Measurements from ENCODE around the gene AP1S3. TPM values are rescaled to one million over a fixed set of nuclear protein-coding genes. Genes with fewer than 3 reads are reported as not detected.

The AP1S3 gene
- total and polyA plus RNA-seq, 2 of the 4 experiments (the other 2 are of a cell fraction), result 2.5 to 4.1 TPM

GRCh38 chr2:223782629-223783028, 54.8 kb downstream of the AP1S3 start:
- no peak overlapping the region for H3K4ac ChIP-seq (ENCODE audit: low read depth, low read length)
- no peak overlapping the region for H3K56ac ChIP-seq (ENCODE audit: extremely low read depth, insufficient read depth, low read length)
- no peaks in the 10 kb centered on the region for H3K4me1 ChIP-seq (ENCODE audit: control insufficient read depth, insufficient read depth, low read length)
- intact Hi-C loops (cut with micrococcal nuclease) (no loop called here), in situ Hi-C loops (cut with MboI; ENCODE audit: low sequenced_read_pairs) (loop anchor here (25.0 kb wide), 1 partner anchor 470 kb away; no protein-coding TSS in a partner anchor), dilution Hi-C loops (cut with HindIII; ENCODE audit: low sequenced_read_pairs, unreplicated experiment) (no loop called here)
- no peak overlapping the region for H3K27ac ChIP-seq (ENCODE audit: insufficient read depth, low read length)
- no peaks in the 10 kb centered on the region for H3K79me1 ChIP-seq (ENCODE audit: low read depth in 1 of 2, low read length in 2 of 2)
- no peak overlapping the region for H2AK9ac ChIP-seq (replicated peaks; ENCODE audit: low read depth, low read length, poor library complexity)
- DNase-seq (no peak), ATAC-seq (ENCODE audit: low read depth) (no peak)
- no CpG with 5 or more reads among the region's 3 CpGs for WGBS, 2 experiments (ENCODE audit: extremely low coverage in 2 of 2, insufficient read length in 1 of 2)
- H2AFZ ChIP-seq (replicated peaks; ENCODE audit: low read length, poor library complexity), result no peak overlapping the region
- H3K4me2 ChIP-seq (ENCODE audit: low read depth, low read length), result no peak overlapping the region
- H3K9ac ChIP-seq (ENCODE audit: low read depth, low read length), result no peak overlapping the region
- no peak overlapping the region for H2BK15ac ChIP-seq (ENCODE audit: low read depth, low read length)
- no peak overlapping the region for H3K18ac ChIP-seq (ENCODE audit: low read depth, low read length)
- no peak overlapping the region for H4K91ac ChIP-seq (ENCODE audit: insufficient read depth, low read depth, low read length)
- TF ChIP-seq NFE2L2 (IDR thresholded peaks at IDR 0.05; ENCODE audit: low read depth, low read length) (no peak), BHLHE40 (IDR thresholded peaks at IDR 0.05; ENCODE audit: low read depth, low read length) (no peak), CHD1 (IDR thresholded peaks at IDR 0.05; ENCODE audit: low read depth, low read length) (no peak), POLR2A (IDR thresholded peaks at IDR 0.05; ENCODE audit: low read depth, low read length) (no peak), RCOR1 (IDR thresholded peaks at IDR 0.05; ENCODE audit: insufficient replicate concordance, low read length) (no peak), CEBPB (IDR thresholded peaks at IDR 0.05; ENCODE audit: low read depth, low read length) (no peak), MAFK (IDR thresholded peaks at IDR 0.05; ENCODE audit: low read depth, low read length) (no peak), USF2 (IDR thresholded peaks at IDR 0.05; ENCODE audit: low read depth, low read length) (no peak), MAZ (IDR thresholded peaks at IDR 0.05; ENCODE audit: borderline replicate concordance, low read depth, low read length) (no peak), CTCF (conservative IDR thresholded peaks at IDR 0.05; ENCODE audit: low read depth, low read length) (no peak), MXI1 (IDR thresholded peaks at IDR 0.05; ENCODE audit: borderline replicate concordance, low read depth, low read length) (no peak), RAD21 (IDR thresholded peaks at IDR 0.05; ENCODE audit: low read length) (no peak), SMC3 (IDR thresholded peaks at IDR 0.05; ENCODE audit: low read depth, low read length) (no peak), RFX5 (IDR thresholded peaks at IDR 0.05; ENCODE audit: low read depth, low read length) (no peak), FOS (IDR thresholded peaks at IDR 0.05; ENCODE audit: low read depth, low read length) (no peak)
- TF ChIP-seq, protein P1, sequence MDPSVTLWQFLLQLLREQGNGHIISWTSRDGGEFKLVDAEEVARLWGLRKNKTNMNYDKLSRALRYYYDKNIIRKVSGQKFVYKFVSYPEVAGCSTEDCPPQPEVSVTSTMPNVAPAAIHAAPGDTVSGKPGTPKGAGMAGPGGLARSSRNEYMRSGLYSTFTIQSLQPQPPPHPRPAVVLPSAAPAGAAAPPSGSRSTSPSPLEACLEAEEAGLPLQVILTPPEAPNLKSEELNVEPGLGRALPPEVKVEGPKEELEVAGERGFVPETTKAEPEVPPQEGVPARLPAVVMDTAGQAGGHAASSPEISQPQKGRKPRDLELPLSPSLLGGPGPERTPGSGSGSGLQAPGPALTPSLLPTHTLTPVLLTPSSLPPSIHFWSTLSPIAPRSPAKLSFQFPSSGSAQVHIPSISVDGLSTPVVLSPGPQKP (IDR thresholded peaks at IDR 0.05; ENCODE audit: borderline replicate concordance, low read depth, low read length), result no peak
- no TSS peak for BruUV-seq (replicated peaks)
- ChIA-PET POLR2A (ENCODE audit: unreplicated experiment) (interaction anchor here (0.6 kb wide), 1 partner anchor 1121 kb away, joined by 15 read pairs; no protein-coding TSS in a partner anchor), CTCF (no interaction called here)
- no peaks in the 10 kb centered on the region for H4K20me1 ChIP-seq (ENCODE audit: insufficient read depth, low read length)
- no peak overlapping the region for H2AK5ac ChIP-seq (ENCODE audit: low read depth, low read length)
- no peak overlapping the region for H2BK5ac ChIP-seq (ENCODE audit: low read depth, low read length, poor library complexity, severe bottlenecking)
- no peak overlapping the region for H3K23ac ChIP-seq (ENCODE audit: low read depth, low read length)
- no peak overlapping the region for H2BK120ac ChIP-seq (ENCODE audit: low read depth, low read length)
- no peak overlapping the region for H4K5ac ChIP-seq (ENCODE audit: low read depth, low read length)
- H3K27me3 ChIP-seq (ENCODE audit: control insufficient read depth, insufficient read depth, low read length), result no peaks in the 10 kb centered on the region
- no peak overlapping the region for H3K4me3 ChIP-seq (ENCODE audit: insufficient read depth, low read depth, low read length)
- no peaks in the 10 kb centered on the region for H3K36me3 ChIP-seq (ENCODE audit: control insufficient read depth, insufficient read depth, low read length)
- no peak overlapping the region for H3K14ac ChIP-seq (replicated peaks; ENCODE audit: low read depth, low read length)
- no peaks in the 10 kb centered on the region for H3K9me1 ChIP-seq (ENCODE audit: insufficient read depth, low read length)
- no peaks in the 10 kb centered on the region for H3K9me3 ChIP-seq (ENCODE audit: control insufficient read depth, insufficient read depth, low read length)
- no peak overlapping the region for H4K8ac ChIP-seq (ENCODE audit: low read depth in 2 of 2, low read length in 2 of 2)
- no peak overlapping the region for H2BK20ac ChIP-seq (ENCODE audit: low read depth, low read length)

Data from IMR-90 (cell line).